Keratinocyte (primary cell): ENCODE data around the gene ADI1. TPM values are rescaled to one million over a fixed set of nuclear protein-coding genes. Genes with fewer than 3 reads are reported as not detected.

Source experiments
- DNase-seq: peaks from one replicate; pipeline ENCODE4 v3.0.0-alpha.2; 2011; ENCODE audit warnings: low read depth, missing footprints, low spot score
- FAIRE-seq: peaks from 2 replicates; lab custom pipeline; 2011; peaks lifted over from hg19 to GRCh38; lab: Jason Lieb, UNC
- H2AFZ ChIP-seq: 2 replicates; pipeline ENCODE4 v1.6.0; 2012; ENCODE audit warnings: low read length, control low read depth, inconsistent platforms; ENCODE audit not compliant: control insufficient read depth
- H3K27ac ChIP-seq: 2 replicates; pipeline ENCODE4 v1.5.1; 2011; ENCODE audit warnings: low read length; ENCODE audit not compliant: control insufficient read depth, insufficient read depth
- H3K27me3 ChIP-seq: 3 replicates; pipeline ENCODE4 v1.6.0; 2011; ENCODE audit warnings: low read length; ENCODE audit not compliant: control insufficient read depth, insufficient read depth; ENCODE audit errors: extremely low read depth
- H3K36me3 ChIP-seq, 2 experiments: 2 replicates in 1 of 2; 3 replicates in 1 of 2; pipeline ENCODE4 v1.5.1; 2011; ENCODE audit warnings: low read length in 2 of 2, mild to moderate bottlenecking in 1 of 2; ENCODE audit not compliant: control insufficient read depth in 2 of 2, insufficient read depth in 2 of 2; ENCODE audit errors: extremely low read depth in 1 of 2
- H3K4me1 ChIP-seq: 3 replicates; pipeline ENCODE4 v1.5.1; 2011; ENCODE audit warnings: low read length; ENCODE audit not compliant: control insufficient read depth, insufficient read depth; ENCODE audit errors: extremely low read depth
- H3K4me2 ChIP-seq: 3 replicates; pipeline ENCODE4 v1.6.0; 2011; ENCODE audit warnings: low read depth, low read length; ENCODE audit not compliant: control insufficient read depth, insufficient read depth; ENCODE audit errors: extremely low read depth
- H3K4me3 ChIP-seq, 3 experiments: fragments of 200-600 bp in 1 of 3; sonication (generic) in 1 of 3; 2 replicates in 2 of 3; 3 replicates in 1 of 3; pipeline ENCODE4 v1.5.1; 2011 to 2016; ENCODE audit warnings: low read length in 3 of 3, mild to moderate bottlenecking in 3 of 3, control low read depth in 2 of 3, inconsistent platforms in 1 of 3, low read depth in 1 of 3, mixed read lengths in 1 of 3, mixed run types in 1 of 3, moderate library complexity in 1 of 3; ENCODE audit not compliant: control insufficient read depth in 2 of 3, insufficient read depth in 2 of 3; ENCODE audit errors: extremely low read depth in 1 of 3
- H3K79me2 ChIP-seq: 2 replicates; pipeline ENCODE4 v1.6.0; 2012; ENCODE audit warnings: low read length; ENCODE audit not compliant: control insufficient read depth, insufficient read depth
- H3K9ac ChIP-seq: 3 replicates; pipeline ENCODE4 v1.6.0; 2011; ENCODE audit warnings: low read length; ENCODE audit not compliant: control insufficient read depth, insufficient read depth; ENCODE audit errors: extremely low read depth
- H3K9me1 ChIP-seq: 3 replicates; pipeline ENCODE4 v1.6.0; 2011; ENCODE audit warnings: low read length; ENCODE audit not compliant: control insufficient read depth, insufficient read depth; ENCODE audit errors: extremely low read depth
- H3K9me3 ChIP-seq: 2 replicates; pipeline ENCODE4 v1.5.1; 2012; ENCODE audit warnings: low read depth, low read length; ENCODE audit not compliant: control insufficient read depth
- H4K20me1 ChIP-seq: 3 replicates; pipeline ENCODE4 v1.6.0; 2011; ENCODE audit warnings: low read length; ENCODE audit not compliant: control insufficient read depth, insufficient read depth; ENCODE audit errors: extremely low read depth
- CTCF ChIP-seq, 3 experiments: IDR thresholded peaks in 1 of 3; conservative IDR thresholded peaks in 1 of 3; optimal IDR thresholded peaks in 1 of 3; 2 replicates in 2 of 3; 3 replicates in 1 of 3; pipeline versions ENCODE3 to v1.5.1; 2011; ENCODE audit warnings: low read length in 3 of 3, mild to moderate bottlenecking in 3 of 3, moderate library complexity in 2 of 3, control low read depth in 1 of 3, inconsistent platforms in 1 of 3; ENCODE audit not compliant: insufficient read depth in 2 of 3; ENCODE audit errors: extremely low read depth in 1 of 3
- EZH2 ChIP-seq: IDR thresholded peaks from one replicate; pipeline ENCODE4 v1.6.1; 2012; ENCODE audit warnings: inconsistent platforms, mild to moderate bottlenecking, low read length, moderate library complexity
- dilution Hi-C: fragments of 300-500 bp; cut with MboI; formaldehyde crosslinking; loops from one replicate; pipeline ENCODE4 v1.7.0; 2020; ENCODE audit warnings: low sequenced_read_pairs; ENCODE audit not compliant: extremely low pct_ligation_motif_present
- polyA plus RNA-seq, 5 experiments: library from polyadenylated mRNA; depleted of rRNA in 3 of 5; stranded (reverse) in 3 of 5; stranded (forward) in 1 of 5; unstranded in 1 of 5; fragments of >200 nt; gene quantifications; 1 replicate in 1 of 5; 2 replicates in 3 of 5; 3 replicates in 1 of 5; pipeline versions ENCODE4 v1.2.1 to v1.2.3, GENCODE V29; 2011 to 2012; ENCODE audit warnings: missing spikeins in 2 of 5, low read depth in 1 of 5, low replicate concordance in 1 of 5

ADI1 gene
- polyA plus RNA-seq, 1 donor (not counting 4 experiments of a cell fraction or from before 2014, with no cell fraction given), result 47.4 TPM

GRCh38 chr2:3482363-3482821 is 36.9 kb downstream of the ADI1 start:
- no peaks in the 10 kb centered on the region for H3K9me1 ChIP-seq
- no peaks in the 10 kb centered on the region for H3K9me3 ChIP-seq
- H3K27ac ChIP-seq, result no peak overlapping the region
- H3K36me3 ChIP-seq, result peaks cover 0 to 11% of the 10 kb centered on the region in 2 experiments
- no peak overlapping the region for H3K4me3 ChIP-seq
- dilution Hi-C loops, result no loop called here
- H3K9ac ChIP-seq, result no peak overlapping the region
- H3K79me2 ChIP-seq, result no peaks in the 10 kb centered on the region
- FAIRE-seq, result no peak
- H2AFZ ChIP-seq, result no peak overlapping the region
- no peaks in the 10 kb centered on the region for H3K4me1 ChIP-seq
- DNase-seq, result no peak
- H3K27me3 ChIP-seq, result no peaks in the 10 kb centered on the region
- no peaks in the 10 kb centered on the region for H4K20me1 ChIP-seq
- no peak overlapping the region for H3K4me2 ChIP-seq
- no peak for TF ChIP-seq EZH2
- TF ChIP-seq CTCF (optimal IDR thresholded peaks at IDR 0.05 in 1 of 3, IDR thresholded peaks at IDR 0.05 in 1 of 3, conservative IDR thresholded peaks at IDR 0.05 in 1 of 3; ENCODE audit: extremely low read depth in 1 of 3, insufficient read depth in 2 of 3, low read length in 3 of 3), result no peak

- H3K27ac ChIP-seq, result no peak overlapping the region
- H3K9me1 ChIP-seq, result no peaks in the 10 kb centered on the region
- H4K20me1 ChIP-seq, result no peaks in the 10 kb centered on the region
- H3K4me2 ChIP-seq, result no peak overlapping the region
- no peak for DNase-seq
- peaks cover 0 to 11% of the 10 kb centered on the region in 2 experiments for H3K36me3 ChIP-seq
- H3K4me1 ChIP-seq, result no peaks in the 10 kb centered on the region
- H3K27me3 ChIP-seq, result no peaks in the 10 kb centered on the region
- dilution Hi-C loops, result no loop called here
- TF ChIP-seq EZH2 (no peak), CTCF (optimal IDR thresholded peaks at IDR 0.05 in 1 of 3, IDR thresholded peaks at IDR 0.05 in 1 of 3, conservative IDR thresholded peaks at IDR 0.05 in 1 of 3; ENCODE audit: extremely low read depth in 1 of 3, insufficient read depth in 2 of 3, low read length in 3 of 3) (no peak)
- no peak overlapping the region for H3K4me3 ChIP-seq
- no peaks in the 10 kb centered on the region for H3K79me2 ChIP-seq
- H2AFZ ChIP-seq, result no peak overlapping the region
- H3K9me3 ChIP-seq, result no peaks in the 10 kb centered on the region
- no peak for FAIRE-seq
- H3K9ac ChIP-seq, result no peak overlapping the region
These were observed 37.5 kb downstream of the ADI1 start for GRCh38 chr2:3481736-3482362.
